ENCODE results near the gene FBXO4.

- TF ChIP-seq CTCF (IDR thresholded peaks at IDR 0.05) (no peak), POLR2A (IDR thresholded peaks at IDR 0.05) (no peak)
These were observed 33.0 kb upstream of the FBXO4 start for GRCh38 chr5:41892031-41892430.
